Uterus (tissue), 4 donors: Measurements from ENCODE around the gene ADAMTS2. TPM values are rescaled to one million over a fixed set of nuclear protein-coding genes. Genes with fewer than 3 reads are reported as not detected.

ENCODE experiments used
- DNase-seq, 2 donors: peaks; one replicate each; pipeline ENCODE4 v3.0.0-alpha.2; 2019 to 2020
- H3K27ac ChIP-seq, 2 donors: fragments of 200-600 bp; sonication (generic); 1 replicate in 1 of 2; 2 replicates in 1 of 2; pipeline ENCODE4 v1.5.1; 2016 to 2018
- H3K27me3 ChIP-seq, 2 donors: fragments of 200-600 bp; sonication (generic); one replicate each; pipeline ENCODE4 v1.5.1; 2018 to 2019; ENCODE audit warnings: control low read depth in 1 of 2
- H3K36me3 ChIP-seq, 2 donors: fragments of 200-600 bp; sonication (generic); one replicate each; pipeline ENCODE4 v1.5.1; 2019; ENCODE audit warnings: control low read depth in 1 of 2
- H3K4me1 ChIP-seq, 2 donors: fragments of 200-600 bp; sonication (generic); one replicate each; pipeline ENCODE4 v1.5.1; 2018 to 2019; ENCODE audit warnings: control low read depth in 1 of 2
- H3K4me3 ChIP-seq, 2 donors: fragments of 200-600 bp; sonication (generic); 1 replicate in 1 of 2; 2 replicates in 1 of 2; pipeline ENCODE4 v1.5.1; 2018 to 2019; ENCODE audit warnings: mild to moderate bottlenecking in 1 of 2
- H3K9me3 ChIP-seq, 2 donors: fragments of 200-600 bp; sonication (generic); one replicate each; pipeline ENCODE4 v1.5.1; 2019; ENCODE audit warnings: control low read depth in 1 of 2
- CTCF ChIP-seq, 4 experiments: fragments of 200-600 bp in 2 of 4; fragments of 450-650 bp in 2 of 4; sonication (generic) in 2 of 4; IDR thresholded peaks; one replicate each; pipeline ENCODE4 v1.5.1; 2016 to 2019; ENCODE audit warnings: antibody characterized with exemption in 4 of 4, mild to moderate bottlenecking in 2 of 4, moderate library complexity in 1 of 4
- POLR2A ChIP-seq, 2 donors: fragments of 450-650 bp; IDR thresholded peaks; one replicate each; pipeline ENCODE4 v1.6.1; 2016; ENCODE audit warnings: antibody characterized with exemption in 2 of 2, mild to moderate bottlenecking in 1 of 2, moderate library complexity in 1 of 2
- intact Hi-C: fragments of 100-400 bp; cut with DNase I; formaldehyde crosslinking; loops from one replicate; pipeline ENCODE4 v1.15.1; 2023; ENCODE audit warnings: low total_unique reads
- total RNA-seq, 4 donors: library from RNA; depleted of rRNA in 3 of 4; stranded (reverse); fragments of >200 nt in 3 of 4; gene quantifications; one replicate each; pipeline versions ENCODE4 v1.1.0 to v1.2.4, GENCODE V29; 2014 to 2023
- donor health status: DM: yes; HTN: yes; CAD: no.

ADAMTS2 gene
- total RNA-seq, 4 donors from 2014 or later: 4.1 to 97.1 (median 40.3) TPM

- H3K27me3 ChIP-seq: no peaks in the 10 kb centered on the region
- TF ChIP-seq CTCF (IDR thresholded peaks at IDR 0.05): no peak
- TF ChIP-seq POLR2A (IDR thresholded peaks at IDR 0.05): no peak
- H3K4me1 ChIP-seq: no peaks in the 10 kb centered on the region
- peak in 1 of 2 donors; percentile 3 for DNase-seq
- H3K9me3 ChIP-seq: no peaks in the 10 kb centered on the region
- H3K36me3 ChIP-seq: no peaks in the 10 kb centered on the region
- intact Hi-C loops: no loop called here
- no peak overlapping the region for H3K27ac ChIP-seq
- no peak overlapping the region for H3K4me3 ChIP-seq
Observed at GRCh38 chr5:179161901-179162300, 183.4 kb downstream of the ADAMTS2 start.

GRCh38 chr5:179160584-179160983 is 184.7 kb downstream of the ADAMTS2 start:
- TF ChIP-seq CTCF (IDR thresholded peaks at IDR 0.05) (no peak), POLR2A (IDR thresholded peaks at IDR 0.05) (no peak)
- intact Hi-C loops: no loop called here
- no peak for DNase-seq

GRCh38 chr5:179158556-179158955 is 186.7 kb downstream of the ADAMTS2 start:
- Histone ChIP-seq H3K27me3 (no peaks in the 10 kb centered on the region), H3K4me3 (no peak overlapping the region), H3K4me1 (no peaks in the 10 kb centered on the region), H3K36me3 (no peaks in the 10 kb centered on the region), H3K9me3 (no peaks in the 10 kb centered on the region), H3K27ac (no peak overlapping the region)
- intact Hi-C loops: no loop called here
- no peak for DNase-seq
- TF ChIP-seq POLR2A (IDR thresholded peaks at IDR 0.05) (no peak), CTCF (IDR thresholded peaks at IDR 0.05) (no peak)

More at GRCh38 chr5:179160584-179160983, 184.7 kb downstream of the ADAMTS2 start:
- Histone ChIP-seq H3K27me3 (no peaks in the 10 kb centered on the region), H3K4me1 (no peaks in the 10 kb centered on the region), H3K4me3 (no peak overlapping the region), H3K27ac (no peak overlapping the region), H3K9me3 (no peaks in the 10 kb centered on the region), H3K36me3 (no peaks in the 10 kb centered on the region)

GRCh38 chr5:179154991-179155955 is 190.0 kb downstream of the ADAMTS2 start:
- TF ChIP-seq CTCF (IDR thresholded peaks at IDR 0.05): no peak
- TF ChIP-seq POLR2A (IDR thresholded peaks at IDR 0.05): no peak
- no peak overlapping the region for H3K27ac ChIP-seq
- no peaks in the 10 kb centered on the region for H3K9me3 ChIP-seq
- no peak for DNase-seq
- no peaks in the 10 kb centered on the region for H3K4me1 ChIP-seq
- H3K27me3 ChIP-seq: no peaks in the 10 kb centered on the region
- H3K4me3 ChIP-seq: no peak overlapping the region
- intact Hi-C loops: no loop called here
- no peaks in the 10 kb centered on the region for H3K36me3 ChIP-seq

GRCh38 chr5:179154346-179154990 is 190.8 kb downstream of the ADAMTS2 start:
- intact Hi-C loops: no loop called here
- DNase-seq: peak in 1 of 2 donors; percentile 4
- H3K36me3 ChIP-seq: no peaks in the 10 kb centered on the region

More at GRCh38 chr5:179154346-179154990, 190.8 kb downstream of the ADAMTS2 start:
- Histone ChIP-seq H3K9me3 (no peaks in the 10 kb centered on the region), H3K4me1 (no peaks in the 10 kb centered on the region), H3K4me3 (no peak overlapping the region), H3K27me3 (no peaks in the 10 kb centered on the region), H3K27ac (no peak overlapping the region)
- TF ChIP-seq CTCF (IDR thresholded peaks at IDR 0.05): no peak
- no peak for TF ChIP-seq POLR2A (IDR thresholded peaks at IDR 0.05)
